OCI-LY7 (cell line): ENCODE results near the gene PGAM5. TPM values are rescaled to one million over a fixed set of nuclear protein-coding genes. Genes with fewer than 3 reads are reported as not detected.

Experiments
- BruUV-seq: library from RNA; stranded (reverse); fragments of 400-500 nt; replicated peaks from 2 replicates; lab custom pipeline; 2021; lab: Mats Ljungman, UMichigan
- CTCF ChIA-PET: fragments of 300-600 bp; sonication (Branson Sonifier 250); formaldehyde crosslinking; loops from one replicate; lab custom pipeline; 2022; ENCODE audit warnings: antibody characterized with exemption; ENCODE audit not compliant: unreplicated experiment; lab: Charles Lee
- POLR2A ChIA-PET: fragments of 300-600 bp; sonication (Branson Sonifier 250); formaldehyde crosslinking; loops from one replicate; lab custom pipeline; 2022; ENCODE audit warnings: antibody characterized with exemption; lab: Charles Lee
- DNase-seq: peaks from one replicate; pipeline ENCODE4 v3.0.0-alpha.2; 2015; ENCODE audit warnings: low spot score
- H2AFZ ChIP-seq: fragments of 200-600 bp; sonication (generic), shearing (Covaris generic); 2 replicates; pipeline ENCODE4 v1.6.1; 2014; ENCODE audit warnings: mild to moderate bottlenecking, antibody characterized with exemption, low read length, moderate library complexity
- H3K27ac ChIP-seq: fragments of 200-600 bp; sonication (generic); 2 replicates; pipeline ENCODE4 v1.5.1; 2014; ENCODE audit warnings: mixed run types, low read depth, mild to moderate bottlenecking, moderate library complexity, low read length, inconsistent platforms; ENCODE audit not compliant: poor library complexity, severe bottlenecking
- H3K36me3 ChIP-seq: fragments of 200-600 bp; sonication (generic); 2 replicates; pipeline ENCODE4 v1.6.1; 2014; ENCODE audit warnings: mild to moderate bottlenecking, antibody characterized with exemption, low read length, moderate library complexity, mixed read lengths; ENCODE audit not compliant: insufficient read depth
- H3K4me1 ChIP-seq: fragments of 200-600 bp; sonication (generic); 2 replicates; pipeline ENCODE4 v1.5.1; 2014; ENCODE audit warnings: mild to moderate bottlenecking, low read length; ENCODE audit not compliant: insufficient read depth, poor library complexity, severe bottlenecking
- H3K4me2 ChIP-seq: fragments of 200-600 bp; sonication (generic); 2 replicates; pipeline ENCODE4 v1.6.1; 2014; ENCODE audit warnings: mild to moderate bottlenecking, low read length
- H3K4me3 ChIP-seq: fragments of 200-600 bp; sonication (generic); 2 replicates; pipeline ENCODE4 v1.5.1; 2014; ENCODE audit warnings: mild to moderate bottlenecking, low read depth, low read length; ENCODE audit not compliant: poor library complexity, severe bottlenecking
- H3K79me2 ChIP-seq: fragments of 200-600 bp; sonication (generic); 2 replicates; pipeline ENCODE4 v1.6.1; 2016; ENCODE audit warnings: low read depth, mild to moderate bottlenecking, low read length, moderate library complexity, mixed read lengths; ENCODE audit not compliant: insufficient read depth
- H3K9me2 ChIP-seq: fragments of 200-600 bp; sonication (generic); 2 replicates; pipeline ENCODE4 v1.6.1; 2016; ENCODE audit warnings: mild to moderate bottlenecking, low read length, mixed read lengths; ENCODE audit not compliant: insufficient read depth
- H3K9me3 ChIP-seq: fragments of 200-600 bp; sonication (generic); 2 replicates; pipeline ENCODE4 v1.6.1; 2014; ENCODE audit warnings: mild to moderate bottlenecking, mixed run types, low read length, mixed read lengths
- H4K20me1 ChIP-seq: fragments of 200-600 bp; sonication (generic); 2 replicates; pipeline ENCODE4 v1.6.1; 2014; ENCODE audit warnings: mild to moderate bottlenecking, antibody characterized with exemption, low read length, moderate library complexity, mixed read lengths; ENCODE audit not compliant: insufficient read depth
- EZH2phosphoT487 ChIP-seq: fragments of 200-600 bp; sonication (generic); IDR thresholded peaks from 2 replicates; pipeline ENCODE4 v1.6.1; 2018; ENCODE audit warnings: low read depth, borderline replicate concordance, mild to moderate bottlenecking, mixed run types, antibody characterized with exemption, low read length, moderate library complexity, mixed read lengths
- intact Hi-C: fragments of 100-400 bp; cut with micrococcal nuclease; formaldehyde crosslinking; loops from one replicate; pipeline ENCODE4 v1.10.0; 2022; ENCODE audit not compliant: unreplicated experiment
- total RNA-seq, 2 experiments: library from RNA; depleted of rRNA in 1 of 2; stranded (reverse); fragments of >200 nt in 1 of 2; shearing (Covaris generic) in 1 of 2; gene quantifications; 2 replicates each; pipeline ENCODE4 v1.2.3, GENCODE V29; 2014 to 2022
- TF ChIP-seq, protein P1 (sequence below): fragments of 200-600 bp; sonication (generic); conservative IDR thresholded peaks from 2 replicates; pipeline ENCODE4 v1.5.1; 2014; ENCODE audit warnings: mild to moderate bottlenecking, antibody characterized with exemption, low read length, moderate library complexity, mixed read lengths

The PGAM5 gene
- total RNA-seq, 2 experiments from 2014 or later = 95.6 to 97.2 TPM

DNA sequence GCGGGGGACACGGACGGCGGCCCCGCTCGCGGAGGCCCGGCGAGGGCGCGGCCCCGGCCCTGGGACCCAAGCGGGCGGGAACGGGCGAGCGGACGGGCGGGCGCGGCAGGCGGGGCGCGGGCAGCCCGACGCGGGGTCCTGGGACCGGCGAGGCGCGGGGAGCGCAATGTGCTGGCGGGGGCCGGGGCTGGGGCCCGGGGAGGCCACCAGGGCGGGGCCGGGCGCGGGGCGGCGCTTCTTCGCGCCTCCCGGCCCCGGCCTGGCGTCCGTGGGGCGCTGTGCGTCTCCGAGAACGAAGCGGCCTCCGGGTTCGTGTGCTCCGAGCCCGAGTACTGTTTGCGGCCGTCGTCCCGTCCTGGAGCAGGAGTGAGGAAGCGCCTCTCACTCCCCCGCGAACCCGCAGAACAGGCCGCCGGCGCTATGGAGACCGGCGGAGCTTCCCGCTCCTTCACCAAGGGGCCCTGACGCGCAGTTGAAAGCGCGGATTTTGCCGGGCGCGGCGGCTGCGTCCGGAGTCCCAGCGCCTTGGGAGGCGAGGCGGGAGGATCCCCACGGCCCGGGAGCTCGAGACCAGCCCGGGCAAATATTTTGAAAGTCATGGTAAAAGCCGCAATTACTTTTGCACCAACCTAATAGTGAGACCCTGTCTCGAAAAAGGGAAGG, 51.4 kb downstream of the PGAM5 start:
- peaks cover 15% of the 10 kb centered on the region for H4K20me1 ChIP-seq
- H3K4me1 ChIP-seq = peaks cover 24% of the 10 kb centered on the region
- H3K27ac ChIP-seq = peak overlapping the region; percentile 87
- intact Hi-C loops = loop anchor here (1.0 kb wide), 1 partner anchor 8 kb away; no protein-coding TSS in a partner anchor
- TF ChIP-seq EZH2phosphoT487 = no peak
- TF ChIP-seq, protein P1, sequence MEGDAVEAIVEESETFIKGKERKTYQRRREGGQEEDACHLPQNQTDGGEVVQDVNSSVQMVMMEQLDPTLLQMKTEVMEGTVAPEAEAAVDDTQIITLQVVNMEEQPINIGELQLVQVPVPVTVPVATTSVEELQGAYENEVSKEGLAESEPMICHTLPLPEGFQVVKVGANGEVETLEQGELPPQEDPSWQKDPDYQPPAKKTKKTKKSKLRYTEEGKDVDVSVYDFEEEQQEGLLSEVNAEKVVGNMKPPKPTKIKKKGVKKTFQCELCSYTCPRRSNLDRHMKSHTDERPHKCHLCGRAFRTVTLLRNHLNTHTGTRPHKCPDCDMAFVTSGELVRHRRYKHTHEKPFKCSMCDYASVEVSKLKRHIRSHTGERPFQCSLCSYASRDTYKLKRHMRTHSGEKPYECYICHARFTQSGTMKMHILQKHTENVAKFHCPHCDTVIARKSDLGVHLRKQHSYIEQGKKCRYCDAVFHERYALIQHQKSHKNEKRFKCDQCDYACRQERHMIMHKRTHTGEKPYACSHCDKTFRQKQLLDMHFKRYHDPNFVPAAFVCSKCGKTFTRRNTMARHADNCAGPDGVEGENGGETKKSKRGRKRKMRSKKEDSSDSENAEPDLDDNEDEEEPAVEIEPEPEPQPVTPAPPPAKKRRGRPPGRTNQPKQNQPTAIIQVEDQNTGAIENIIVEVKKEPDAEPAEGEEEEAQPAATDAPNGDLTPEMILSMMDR = peak; percentile 41
- H3K4me3 ChIP-seq = peak overlapping the region; percentile 73
- H3K9me3 ChIP-seq = no peaks in the 10 kb centered on the region
- peaks cover 54% of the 10 kb centered on the region for H3K79me2 ChIP-seq
- H3K4me2 ChIP-seq = peak overlapping the region; percentile 70
- CTCF ChIA-PET = no interaction called here
- BruUV-seq = no TSS peak
- H3K9me2 ChIP-seq = no peaks in the 10 kb centered on the region
- DNase-seq = peak; percentile 92
- peak overlapping the region; percentile 34; the same call in 1 of the 2 replicates for H2AFZ ChIP-seq
- POLR2A ChIA-PET = interaction anchor here (0.7 to 1.1 kb wide), 2 partner anchors 9 to 58 kb away, joined by 3 to 4 read pairs; no protein-coding TSS in a partner anchor
- peaks cover 40% of the 10 kb centered on the region for H3K36me3 ChIP-seq

DNA sequence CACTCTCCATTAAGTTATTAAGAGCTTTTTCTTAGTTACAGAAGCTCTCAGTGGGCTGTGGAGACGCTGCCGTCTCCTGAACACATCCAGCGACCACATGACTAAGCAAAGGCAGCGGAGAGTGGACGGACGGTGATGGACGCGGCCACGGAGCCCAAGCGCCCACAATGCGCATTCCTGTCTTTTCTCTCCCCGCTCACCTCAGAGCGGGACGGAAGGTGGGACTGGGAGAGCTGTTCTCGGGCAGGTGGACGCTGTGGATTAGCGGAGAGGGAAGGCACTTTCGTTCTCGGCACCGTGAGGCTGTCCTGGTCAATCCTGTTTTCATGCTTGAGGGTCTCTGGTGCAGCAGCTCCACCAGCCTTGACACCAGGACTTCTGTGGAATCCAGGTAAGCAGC, 53.6 kb downstream of the PGAM5 start:
- H3K27ac ChIP-seq = no peak overlapping the region
- BruUV-seq = no TSS peak
- H3K36me3 ChIP-seq = peaks cover 29% of the 10 kb centered on the region
- H3K9me2 ChIP-seq = no peaks in the 10 kb centered on the region
- ChIA-PET CTCF (interaction anchor here (0.6 kb wide), 1 partner anchor 160 kb away, joined by 3 read pairs; no protein-coding TSS in a partner anchor), POLR2A (no interaction called here)
- H3K79me2 ChIP-seq = peaks cover 37% of the 10 kb centered on the region
- H3K9me3 ChIP-seq = no peaks in the 10 kb centered on the region
- peaks cover 12% of the 10 kb centered on the region for H4K20me1 ChIP-seq
- DNase-seq = no peak
- TF ChIP-seq EZH2phosphoT487 = no peak
- TF ChIP-seq, protein P1 = no peak
- H3K4me3 ChIP-seq = no peak overlapping the region
- intact Hi-C loops = no loop called here
- peaks cover 46% of the 10 kb centered on the region for H3K4me1 ChIP-seq
- H3K4me2 ChIP-seq = no peak overlapping the region
- H2AFZ ChIP-seq = no peak overlapping the region

DNA sequence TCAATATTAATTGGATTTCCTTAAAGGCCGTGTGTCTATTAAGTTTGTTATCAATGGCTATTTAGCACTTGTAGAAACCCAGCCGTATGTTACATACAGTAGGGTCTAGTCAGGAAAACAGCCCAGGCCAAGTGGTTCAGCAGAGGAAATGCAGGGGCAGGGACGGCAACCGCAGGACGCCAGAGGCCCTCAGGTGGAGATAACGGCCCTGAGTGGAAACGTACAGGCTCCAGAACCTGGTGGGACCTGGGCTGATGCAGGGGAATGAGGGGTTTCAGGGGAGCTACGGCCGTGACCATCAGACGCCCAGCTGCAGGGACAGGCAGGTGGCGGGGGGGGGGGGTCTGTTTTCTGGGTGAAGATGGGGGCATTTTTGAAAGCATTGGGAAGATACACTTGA, 54.7 kb downstream of the PGAM5 start:
- Histone ChIP-seq H3K27ac (no peak overlapping the region), H4K20me1 (peaks cover 7% of the 10 kb centered on the region), H3K4me1 (peaks cover 48% of the 10 kb centered on the region), H3K9me2 (no peaks in the 10 kb centered on the region), H3K4me3 (no peak overlapping the region), H2AFZ (no peak overlapping the region), H3K4me2 (no peak overlapping the region), H3K36me3 (peaks cover 27% of the 10 kb centered on the region), H3K9me3 (no peaks in the 10 kb centered on the region), H3K79me2 (peaks cover 27% of the 10 kb centered on the region)
- BruUV-seq = no TSS peak
- ChIA-PET POLR2A (no interaction called here), CTCF (no interaction called here)
- intact Hi-C loops = no loop called here
- no peak for TF ChIP-seq EZH2phosphoT487
- TF ChIP-seq, protein P1 = no peak
- DNase-seq = no peak
